Measurements from ENCODE around the gene OR52W1.

DNA sequence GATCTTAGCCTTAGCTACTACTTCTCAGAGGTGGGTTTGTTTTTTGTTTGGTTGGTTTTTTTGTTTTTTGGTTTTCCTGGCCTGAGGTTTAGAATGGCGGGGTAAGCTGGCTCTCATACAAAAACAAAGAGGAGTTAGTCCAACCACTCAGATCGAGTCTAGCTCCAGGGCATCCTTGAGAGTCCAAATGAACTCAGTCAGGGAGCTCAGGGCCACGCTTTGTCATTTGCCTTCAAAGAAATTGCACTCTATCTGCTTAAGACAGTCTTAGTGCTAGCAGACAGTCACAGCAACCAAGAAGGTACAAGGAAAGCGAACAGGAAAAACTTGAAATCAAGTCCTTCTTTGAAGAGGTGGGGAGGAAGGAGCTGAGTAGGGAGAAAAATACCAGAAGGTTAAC is 17.5 kb downstream of the OR52W1 start:
- TF ChIP-seq, protein P1, sequence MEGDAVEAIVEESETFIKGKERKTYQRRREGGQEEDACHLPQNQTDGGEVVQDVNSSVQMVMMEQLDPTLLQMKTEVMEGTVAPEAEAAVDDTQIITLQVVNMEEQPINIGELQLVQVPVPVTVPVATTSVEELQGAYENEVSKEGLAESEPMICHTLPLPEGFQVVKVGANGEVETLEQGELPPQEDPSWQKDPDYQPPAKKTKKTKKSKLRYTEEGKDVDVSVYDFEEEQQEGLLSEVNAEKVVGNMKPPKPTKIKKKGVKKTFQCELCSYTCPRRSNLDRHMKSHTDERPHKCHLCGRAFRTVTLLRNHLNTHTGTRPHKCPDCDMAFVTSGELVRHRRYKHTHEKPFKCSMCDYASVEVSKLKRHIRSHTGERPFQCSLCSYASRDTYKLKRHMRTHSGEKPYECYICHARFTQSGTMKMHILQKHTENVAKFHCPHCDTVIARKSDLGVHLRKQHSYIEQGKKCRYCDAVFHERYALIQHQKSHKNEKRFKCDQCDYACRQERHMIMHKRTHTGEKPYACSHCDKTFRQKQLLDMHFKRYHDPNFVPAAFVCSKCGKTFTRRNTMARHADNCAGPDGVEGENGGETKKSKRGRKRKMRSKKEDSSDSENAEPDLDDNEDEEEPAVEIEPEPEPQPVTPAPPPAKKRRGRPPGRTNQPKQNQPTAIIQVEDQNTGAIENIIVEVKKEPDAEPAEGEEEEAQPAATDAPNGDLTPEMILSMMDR (IDR thresholded peaks at IDR 0.05 in 2 of 3, conservative IDR thresholded peaks at IDR 0.05 in 1 of 3; ENCODE audit: borderline replicate concordance in 1 of 3, insufficient read depth in 1 of 3, low read depth in 2 of 3, low read length in 2 of 3): no peak
- TF ChIP-seq, protein P2, sequence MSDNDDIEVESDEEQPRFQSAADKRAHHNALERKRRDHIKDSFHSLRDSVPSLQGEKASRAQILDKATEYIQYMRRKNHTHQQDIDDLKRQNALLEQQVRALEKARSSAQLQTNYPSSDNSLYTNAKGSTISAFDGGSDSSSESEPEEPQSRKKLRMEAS (IDR thresholded peaks at IDR 0.05): no peak
- TF ChIP-seq ZBTB33 (IDR thresholded peaks at IDR 0.05; ENCODE audit: extremely low read depth, insufficient replicate concordance, low read length): no peak
- no peak for TF ChIP-seq EGR1 (IDR thresholded peaks at IDR 0.05; ENCODE audit: low read depth)
- TF ChIP-seq ZFX (IDR thresholded peaks at IDR 0.05): no peak
- TF ChIP-seq POLR2A (IDR thresholded peaks at IDR 0.05; ENCODE audit: borderline replicate concordance, extremely low read depth, insufficient read depth, insufficient read length): no peak

Data from HCT116 (cell line).